SK-N-MC (cell line): ENCODE results near the gene RGS3.

ENCODE experiments used
- EZH2 ChIP-seq: fragments of 200-600 bp; sonication (generic); IDR thresholded peaks from one replicate; pipeline ENCODE4 v1.6.1; 2017; ENCODE audit warnings: antibody characterized with exemption
- FOXP2 ChIP-seq: optimal IDR thresholded peaks from 2 replicates; pipeline ENCODE3; 2011; ENCODE audit warnings: mild to moderate bottlenecking, moderate library complexity; ENCODE audit not compliant: insufficient read depth; ENCODE audit errors: extremely low read length, control extremely low read depth
- POLR2AphosphoS5 ChIP-seq: IDR thresholded peaks from 2 replicates; pipeline ENCODE4 v1.6.1; 2012; ENCODE audit warnings: mild to moderate bottlenecking, low read depth, low read length, borderline replicate concordance

DNA sequence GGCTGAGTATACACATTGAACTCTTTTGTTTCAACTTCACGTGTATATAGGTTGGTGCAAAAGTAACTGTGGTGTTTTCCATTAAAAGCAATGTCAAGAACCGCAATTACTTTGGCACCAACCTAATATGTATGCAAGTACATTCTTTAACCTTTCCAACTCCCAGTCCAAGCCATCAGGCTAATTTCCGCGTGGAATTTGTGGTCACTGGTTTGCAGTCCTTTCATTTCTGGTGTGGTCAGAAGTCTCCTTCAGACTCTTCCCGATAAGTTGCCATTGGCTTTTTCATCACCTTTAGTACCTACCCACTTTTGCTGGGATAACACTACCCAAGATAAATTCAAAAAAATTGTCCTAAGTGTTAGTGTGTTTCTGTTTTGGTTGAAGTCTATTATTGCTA is 84.0 kb downstream of the RGS3 start:
- TF ChIP-seq EZH2 (no peak), POLR2AphosphoS5 (no peak), FOXP2 (no peak)
